ENCODE measurements around the gene CADPS.

Gene CADPS

DNA sequence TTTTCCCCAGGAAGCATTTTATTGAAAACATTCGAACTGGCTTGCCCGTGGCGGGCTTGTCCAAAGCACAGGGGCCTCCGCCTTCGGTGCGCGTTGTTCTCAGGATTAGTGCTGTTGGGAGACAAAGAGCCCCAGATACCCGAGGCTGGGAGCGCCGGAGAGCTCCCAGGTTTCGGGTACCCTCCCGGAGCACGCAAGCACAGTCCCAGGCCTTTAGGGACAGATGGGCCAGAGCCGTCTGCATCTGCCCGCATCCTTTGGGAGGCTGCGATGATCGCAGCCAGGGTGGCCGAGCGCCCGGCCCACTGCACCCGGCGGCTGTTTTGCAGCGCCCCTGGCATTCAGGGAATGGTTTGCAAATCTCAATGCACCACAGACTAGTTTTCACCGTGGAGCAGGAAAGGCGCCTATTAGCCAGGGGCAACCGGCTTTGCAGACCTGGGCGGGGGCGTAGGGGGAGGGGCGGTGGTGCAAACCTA is 496.9 kb downstream of the CADPS start:
- H3K9me3 ChIP-seq: peaks cover 34% of the 10 kb centered on the region
- no peaks in the 10 kb centered on the region for H3K4me1 ChIP-seq
- no peaks in the 10 kb centered on the region for H4K20me1 ChIP-seq
- no peak for TF ChIP-seq Cebpa-rat (IDR thresholded peaks at IDR 0.05)
- H3K27ac ChIP-seq: no peak overlapping the region
- no peak overlapping the region for H3K4me3 ChIP-seq
- H3K27me3 ChIP-seq: no peaks in the 10 kb centered on the region
- no peak overlapping the region for H3K4me2 ChIP-seq
- H3K9ac ChIP-seq: no peak overlapping the region
- H3K36me3 ChIP-seq: no peaks in the 10 kb centered on the region

DNA sequence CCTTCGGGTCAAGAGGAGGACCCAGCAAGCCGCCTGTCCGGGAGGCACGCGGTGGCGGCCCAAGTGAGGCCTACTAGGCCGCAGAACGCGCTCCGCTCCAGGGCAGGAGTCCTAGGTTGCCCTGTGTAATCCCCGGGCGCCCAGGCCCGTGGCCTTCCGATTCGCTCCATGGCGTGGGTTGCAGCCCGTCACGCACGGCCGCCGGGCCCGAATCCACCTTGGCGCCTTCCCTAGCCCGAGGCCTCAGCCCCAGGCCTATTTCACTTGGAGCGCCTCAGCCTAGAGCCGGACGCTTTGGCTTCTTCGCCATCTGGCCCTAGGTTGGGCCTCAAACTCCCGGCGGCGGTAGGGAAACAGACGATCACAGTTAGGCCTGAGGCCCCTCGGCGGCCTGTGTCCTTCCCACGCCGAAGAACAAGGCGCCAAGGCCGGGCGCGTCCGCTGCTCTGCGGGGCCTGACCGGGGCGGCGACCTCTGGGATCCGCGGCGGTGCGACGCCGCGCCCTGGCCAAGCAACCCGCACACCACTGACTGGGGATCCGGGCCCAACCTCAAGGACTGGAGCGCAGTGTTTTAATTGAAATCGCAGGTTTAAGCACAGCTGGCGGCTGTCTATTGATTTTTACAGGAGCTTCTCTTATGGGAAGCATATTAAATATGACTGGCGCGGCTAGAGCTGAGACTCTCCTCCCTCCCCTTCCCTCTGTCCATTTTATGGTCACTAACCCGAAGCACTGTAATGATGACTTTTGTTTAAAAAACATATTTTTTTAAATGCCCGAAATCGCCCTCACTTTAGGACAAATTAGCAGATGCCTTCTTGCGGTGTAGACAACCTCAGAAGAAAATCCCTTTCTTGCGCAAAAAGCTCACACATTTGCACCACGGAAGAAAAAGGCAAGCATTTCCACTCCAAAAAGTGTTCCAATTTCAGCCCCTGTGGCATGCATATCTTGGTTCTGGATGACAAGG is 498.0 kb downstream of the CADPS start:
- no peaks in the 10 kb centered on the region for H3K27me3 ChIP-seq

DNA sequence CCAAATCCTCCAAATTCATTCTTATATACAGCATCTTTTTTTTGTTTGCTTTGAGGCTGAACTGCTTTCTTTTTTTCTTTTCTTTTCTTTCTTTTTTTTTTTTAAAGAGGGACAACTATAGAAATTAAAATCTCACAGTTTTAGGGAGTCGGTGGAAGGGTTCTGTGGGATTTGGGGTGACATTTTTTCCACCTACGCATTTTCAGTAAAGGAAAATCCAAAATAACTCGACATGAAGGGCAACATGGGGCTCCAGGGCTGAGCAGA is 498.8 kb downstream of the CADPS start:
- no peak overlapping the region for H3K9ac ChIP-seq
- no peaks in the 10 kb centered on the region for H3K4me1 ChIP-seq
- no peak overlapping the region for H3K27ac ChIP-seq
- no peaks in the 10 kb centered on the region for H4K20me1 ChIP-seq
- H3K27me3 ChIP-seq: no peaks in the 10 kb centered on the region
- no peak overlapping the region for H3K4me3 ChIP-seq
- H3K36me3 ChIP-seq: no peaks in the 10 kb centered on the region
- no peak overlapping the region for H3K4me2 ChIP-seq
- no peak for TF ChIP-seq Cebpa-rat (IDR thresholded peaks at IDR 0.05)
- H3K9me3 ChIP-seq: peaks cover 54% of the 10 kb centered on the region

More for the DNA sequence above, 498.0 kb downstream of the CADPS start:
- no peaks in the 10 kb centered on the region for H3K4me1 ChIP-seq
- no peaks in the 10 kb centered on the region for H3K36me3 ChIP-seq
- H3K4me3 ChIP-seq: no peak overlapping the region
- H3K9me3 ChIP-seq: peaks cover 46% of the 10 kb centered on the region
- H4K20me1 ChIP-seq: no peaks in the 10 kb centered on the region
- no peak overlapping the region for H3K9ac ChIP-seq
- no peak for TF ChIP-seq Cebpa-rat (IDR thresholded peaks at IDR 0.05)
- no peak overlapping the region for H3K4me2 ChIP-seq
- no peak overlapping the region for H3K27ac ChIP-seq

DNA sequence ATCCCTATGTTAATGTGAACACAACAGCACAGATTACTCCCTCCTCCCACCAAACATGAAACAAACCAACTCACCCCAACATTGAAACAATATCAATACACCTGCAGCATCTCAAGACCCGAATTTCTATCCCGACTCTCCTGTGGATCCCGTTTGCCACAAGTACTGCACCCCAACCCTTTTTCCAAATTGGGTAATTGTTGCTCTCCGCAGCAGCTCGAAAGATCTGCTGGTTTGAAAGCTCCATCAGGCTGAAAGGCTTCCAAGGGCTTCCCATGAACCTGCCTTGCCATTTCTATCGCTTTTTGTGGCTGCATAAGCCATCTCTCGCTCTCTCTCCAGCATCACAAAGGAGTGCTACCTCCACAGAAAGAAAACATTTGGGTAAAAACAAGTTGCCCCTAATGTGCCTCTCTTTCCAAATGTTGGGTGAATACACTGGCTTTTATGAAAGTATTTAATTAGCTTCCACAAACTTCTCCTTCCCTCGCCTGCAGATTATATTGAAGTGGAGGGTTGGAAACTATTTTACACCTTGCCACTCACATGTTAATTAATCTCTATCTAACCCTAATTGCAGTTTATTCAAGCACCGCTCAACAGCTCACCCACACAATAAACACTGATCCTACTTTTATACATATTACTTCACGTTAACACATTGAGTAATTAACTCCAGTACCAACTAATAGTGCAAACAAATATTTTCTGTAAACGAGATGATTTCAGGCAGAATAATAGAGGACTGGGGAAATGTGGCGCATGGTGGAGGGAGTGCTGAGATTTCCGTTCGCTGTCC is 499.4 kb downstream of the CADPS start:
- H3K27me3 ChIP-seq: no peaks in the 10 kb centered on the region

DNA sequence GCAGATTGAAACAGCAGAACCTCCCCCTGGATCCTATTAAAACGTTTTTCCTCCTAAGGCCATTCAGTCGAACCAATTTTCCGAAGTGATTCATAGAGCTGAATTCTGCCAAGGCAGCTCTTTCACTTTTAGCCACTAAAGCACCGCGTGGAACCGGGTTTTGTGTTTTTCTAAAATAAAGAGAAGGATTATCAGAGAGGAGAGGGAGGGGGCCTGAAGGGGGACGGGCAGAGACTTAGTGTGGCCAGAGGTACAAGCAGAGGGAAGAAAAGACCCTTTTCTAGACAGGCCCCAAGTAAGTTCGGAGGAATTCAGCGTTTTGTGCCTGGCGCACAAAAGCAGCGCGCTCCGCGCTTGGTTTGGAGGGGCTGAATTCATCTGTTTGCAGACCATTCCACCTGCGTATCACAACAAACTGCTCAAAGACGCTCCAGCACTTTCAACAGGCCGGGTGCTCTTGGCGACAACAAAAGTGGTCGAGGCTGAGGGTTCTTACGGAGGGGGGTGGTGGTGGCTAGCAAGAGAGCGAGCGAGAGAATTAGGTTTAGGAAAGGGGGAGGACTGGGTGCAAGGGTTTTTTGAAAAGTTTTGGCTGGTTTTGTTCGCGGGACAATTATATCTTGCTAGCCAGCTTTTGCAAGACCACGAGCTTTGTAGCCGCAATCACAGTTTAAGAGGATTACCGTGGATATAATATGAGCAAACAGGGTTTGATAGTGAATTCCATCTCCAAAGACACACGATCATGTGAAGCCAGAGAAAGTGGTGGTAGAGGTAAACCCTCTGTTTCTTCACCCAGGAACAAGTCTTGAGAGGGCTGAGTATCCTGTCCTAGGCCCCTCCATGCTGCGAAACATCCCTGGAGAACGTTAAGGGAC is 500.6 kb downstream of the CADPS start:
- H3K36me3 ChIP-seq: no peaks in the 10 kb centered on the region
- H3K4me1 ChIP-seq: no peaks in the 10 kb centered on the region
- H3K9me3 ChIP-seq: peaks cover 72% of the 10 kb centered on the region
- no peak overlapping the region for H3K4me3 ChIP-seq
- H3K4me2 ChIP-seq: no peak overlapping the region
- no peaks in the 10 kb centered on the region for H4K20me1 ChIP-seq
- TF ChIP-seq Cebpa-rat (IDR thresholded peaks at IDR 0.05): no peak
- H3K9ac ChIP-seq: no peak overlapping the region
- no peaks in the 10 kb centered on the region for H3K27me3 ChIP-seq
- H3K27ac ChIP-seq: no peak overlapping the region

More for the DNA sequence above, 499.4 kb downstream of the CADPS start:
- Histone ChIP-seq H3K4me2 (no peak overlapping the region), H4K20me1 (no peaks in the 10 kb centered on the region), H3K4me1 (no peaks in the 10 kb centered on the region), H3K27ac (no peak overlapping the region), H3K4me3 (no peak overlapping the region), H3K9me3 (peaks cover 59% of the 10 kb centered on the region), H3K36me3 (no peaks in the 10 kb centered on the region), H3K9ac (no peak overlapping the region)
- TF ChIP-seq Cebpa-rat (IDR thresholded peaks at IDR 0.05): no peak

DNA sequence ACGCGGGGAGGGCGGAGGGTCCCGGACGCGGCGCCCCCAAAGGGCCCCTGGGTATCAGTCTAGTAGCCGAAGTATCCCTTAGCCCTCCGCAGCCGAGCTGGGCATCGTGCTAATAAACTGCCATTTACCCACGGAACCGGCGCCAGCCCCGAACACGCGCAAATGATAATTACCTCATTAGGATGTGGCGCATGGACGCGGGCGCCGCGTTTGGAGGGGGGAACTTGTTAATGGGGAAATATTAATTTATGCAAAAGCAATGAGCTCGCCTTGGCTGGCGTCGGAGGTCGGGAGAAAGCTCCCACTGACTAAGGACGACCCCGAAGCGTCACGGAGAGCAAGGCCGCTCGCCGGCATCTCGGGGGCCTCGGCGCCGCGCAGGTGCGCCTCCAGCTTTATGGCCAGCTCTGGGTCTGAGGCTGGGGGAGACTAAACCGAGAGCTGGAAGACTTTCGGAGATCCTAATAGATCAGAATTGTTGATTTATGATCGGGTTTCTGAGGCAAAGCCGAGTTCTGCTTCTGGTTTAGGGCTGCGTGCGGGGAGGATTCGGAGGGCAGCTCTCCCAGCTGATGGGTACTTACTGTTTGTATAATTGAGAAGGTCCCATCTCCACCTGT is 501.4 kb downstream of the CADPS start:
- H4K20me1 ChIP-seq: no peaks in the 10 kb centered on the region
- H3K4me3 ChIP-seq: no peak overlapping the region
- peaks cover 74% of the 10 kb centered on the region for H3K9me3 ChIP-seq
- no peak overlapping the region for H3K9ac ChIP-seq
- no peak overlapping the region for H3K4me2 ChIP-seq
- H3K4me1 ChIP-seq: no peaks in the 10 kb centered on the region
- H3K27ac ChIP-seq: no peak overlapping the region
- H3K36me3 ChIP-seq: no peaks in the 10 kb centered on the region
- TF ChIP-seq Cebpa-rat (IDR thresholded peaks at IDR 0.05): no peak
- no peaks in the 10 kb centered on the region for H3K27me3 ChIP-seq

DNA sequence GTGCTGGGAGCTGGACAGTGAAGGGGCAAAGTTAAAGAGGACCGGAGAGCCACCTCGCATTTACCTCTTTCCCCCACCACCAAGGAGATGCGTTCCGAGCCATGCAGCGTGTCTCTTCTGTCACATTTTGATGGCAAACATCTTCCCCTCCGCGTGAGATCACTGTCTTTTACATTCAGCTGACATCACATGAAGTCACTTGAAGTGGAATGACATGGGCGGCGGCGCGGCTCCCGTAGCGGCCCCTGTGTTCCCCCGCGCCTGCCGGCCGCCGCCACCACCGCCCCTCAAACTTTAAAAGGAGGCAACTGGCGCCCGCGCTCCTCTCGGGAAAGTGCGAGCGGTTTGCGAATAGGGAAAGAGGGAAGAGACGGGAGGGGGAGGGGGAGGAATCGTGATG is 502.0 kb downstream of the CADPS start, which contains the start of gene FEZF2:
Gene FEZF2, minus strand, starts transcription at position 336 of the 400 bp plus-strand sequence. CDS start 682 bp downstream, outside the sequence.
- Histone ChIP-seq H4K20me1 (no peaks in the 10 kb centered on the region), H3K9me3 (peaks cover 80% of the 10 kb centered on the region), H3K4me3 (no peak within 1 kb of the TSS), H3K4me2 (no peak within 1 kb of the TSS), H3K27me3 (peaks cover 4% of the 10 kb centered on the region; the same call in 1 of the 2 replicates), H3K4me1 (no peaks in the 10 kb centered on the region), H3K36me3 (no peaks in the 10 kb centered on the region), H3K9ac (no peak within 1 kb of the TSS), H3K27ac (no peak within 1 kb of the TSS)
- TF ChIP-seq Cebpa-rat (IDR thresholded peaks at IDR 0.05): no peak

DNA sequence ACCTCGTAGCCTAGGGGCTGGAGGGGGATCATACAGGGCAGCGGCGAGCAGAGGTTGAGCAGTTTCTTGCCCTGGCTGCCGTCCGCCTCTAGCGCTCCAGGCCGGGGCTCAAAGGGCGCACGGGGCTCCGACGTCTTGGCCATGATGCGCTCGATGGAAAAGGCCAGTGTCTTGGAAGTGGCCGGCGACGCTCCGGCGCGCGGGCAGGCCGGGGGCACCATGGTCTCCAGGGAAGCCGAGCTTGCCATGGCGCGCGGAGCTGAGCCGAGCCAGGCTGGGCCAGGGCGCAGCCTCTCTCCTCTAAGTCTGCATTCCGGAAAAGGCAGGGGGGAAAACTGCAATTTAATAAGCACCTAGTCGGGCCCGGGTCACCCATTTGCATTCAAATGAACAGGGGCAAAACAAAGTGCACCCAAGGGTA is 502.6 kb downstream of the CADPS start:
- no peak overlapping the region for H3K9ac ChIP-seq
- H3K27me3 ChIP-seq: peaks cover 9% of the 10 kb centered on the region; the same call in 1 of the 2 replicates
- H3K4me3 ChIP-seq: no peak overlapping the region
- no peaks in the 10 kb centered on the region for H4K20me1 ChIP-seq
- peaks cover 84% of the 10 kb centered on the region for H3K9me3 ChIP-seq
- no peaks in the 10 kb centered on the region for H3K36me3 ChIP-seq
- TF ChIP-seq Cebpa-rat (IDR thresholded peaks at IDR 0.05): no peak
- H3K4me1 ChIP-seq: no peaks in the 10 kb centered on the region
- H3K4me2 ChIP-seq: no peak overlapping the region
- H3K27ac ChIP-seq: no peak overlapping the region
